GM23338 (cell line): ENCODE data around the gene FOXI1. TPM values are rescaled to one million over a fixed set of nuclear protein-coding genes. Genes with fewer than 3 reads are reported as not detected.

ENCODE experiments used
- ATAC-seq: fragments of 200-7000 bp; cut with Tn5 transposase; 3 replicates; pipeline ENCODE4 v1.9.1; 2020
- DNase-seq: peaks from one replicate; pipeline ENCODE4 v3.0.0-alpha.2; 2015; ENCODE audit warnings: low spot score
- H2AFZ ChIP-seq: fragments of 200-600 bp; sonication (generic); 2 replicates; pipeline ENCODE4 v1.8.0; 2016; ENCODE audit warnings: antibody characterized with exemption, mild to moderate bottlenecking, moderate library complexity
- H3F3A ChIP-seq: fragments of 200-600 bp; sonication (generic); replicated peaks from 2 replicates; pipeline ENCODE4 v1.8.0; 2017; ENCODE audit warnings: antibody characterized with exemption, mixed run types, low read depth
- H3K27ac ChIP-seq: fragments of 200-600 bp; sonication (generic); 2 replicates; pipeline ENCODE4 v1.6.1; 2016; ENCODE audit warnings: low read depth
- H3K27me3 ChIP-seq: fragments of 200-600 bp; sonication (generic); 2 replicates; pipeline ENCODE4 v1.8.0; 2016; ENCODE audit warnings: mild to moderate bottlenecking, mixed run types, moderate library complexity; ENCODE audit not compliant: insufficient read depth
- H3K36me3 ChIP-seq: fragments of 200-600 bp; sonication (generic); 2 replicates; pipeline ENCODE4 v1.8.0; 2016; ENCODE audit warnings: mild to moderate bottlenecking; ENCODE audit not compliant: insufficient read depth
- H3K4me1 ChIP-seq: fragments of 200-600 bp; sonication (generic); 2 replicates; pipeline ENCODE4 v1.8.0; 2016; ENCODE audit warnings: mild to moderate bottlenecking, moderate library complexity; ENCODE audit not compliant: insufficient read depth
- H3K4me2 ChIP-seq: fragments of 200-600 bp; sonication (generic); 2 replicates; pipeline ENCODE4 v1.7.1; 2017; ENCODE audit warnings: mixed run types
- H3K4me3 ChIP-seq: fragments of 200-600 bp; sonication (generic); 2 replicates; pipeline ENCODE4 v1.6.1; 2016; ENCODE audit warnings: mixed run types
- H3K79me2 ChIP-seq: fragments of 200-600 bp; sonication (generic); replicated peaks from 2 replicates; pipeline ENCODE4 v1.8.0; 2017; ENCODE audit warnings: mild to moderate bottlenecking; ENCODE audit not compliant: insufficient read depth
- H3K9me2 ChIP-seq: fragments of 200-600 bp; sonication (generic); 2 replicates; pipeline ENCODE4 v1.8.0; 2017; ENCODE audit not compliant: insufficient read depth
- H4K20me1 ChIP-seq: fragments of 200-600 bp; sonication (generic); replicated peaks from 2 replicates; pipeline ENCODE4 v1.8.0; 2017; ENCODE audit warnings: mild to moderate bottlenecking; ENCODE audit not compliant: insufficient read depth
- H3K27ac Mint-ChIP-seq: 2 replicates; pipeline ENCODE4 v1.8.0; 2020; ENCODE audit warnings: inconsistent platforms, mild to moderate bottlenecking, moderate library complexity, mixed read lengths
- H3K27me3 Mint-ChIP-seq: 3 replicates; pipeline ENCODE4 v1.8.0; 2022; ENCODE audit warnings: low read depth, mild to moderate bottlenecking, moderate library complexity, mixed read lengths, inconsistent platforms; ENCODE audit not compliant: insufficient read depth, poor library complexity
- H3K36me3 Mint-ChIP-seq: 3 replicates; pipeline ENCODE4 v1.8.0; 2021; ENCODE audit warnings: low read depth, mild to moderate bottlenecking, inconsistent platforms, moderate library complexity, mixed read lengths
- H3K4me1 Mint-ChIP-seq: 3 replicates; pipeline ENCODE4 v1.8.0; 2020; ENCODE audit warnings: mild to moderate bottlenecking, inconsistent platforms, mixed read lengths
- H3K4me3 Mint-ChIP-seq: 3 replicates; pipeline ENCODE4 v1.8.0; 2021; ENCODE audit warnings: moderate library complexity, mild to moderate bottlenecking, inconsistent platforms, mixed read lengths
- H3K9me3 Mint-ChIP-seq: 3 replicates; pipeline ENCODE4 v1.8.0; 2020; ENCODE audit warnings: moderate library complexity, mild to moderate bottlenecking, inconsistent platforms, mixed read lengths
- CREB1 ChIP-seq: fragments of 250-450 bp; sonication (Bioruptor Pico); IDR thresholded peaks from 2 replicates; pipeline ENCODE4 v1.5.0; 2020; ENCODE audit warnings: low read depth, mild to moderate bottlenecking, moderate library complexity
- CTCF ChIP-seq, 2 experiments: fragments of 200-600 bp in 1 of 2; sonication (generic) in 1 of 2; conservative IDR thresholded peaks; 2 replicates each; pipeline versions ENCODE4 v1.5.1 to v1.6.1; 2016 to 2017; ENCODE audit warnings: antibody characterized with exemption in 2 of 2, low read depth in 2 of 2, mild to moderate bottlenecking in 2 of 2, moderate library complexity in 1 of 2
- ETS1 ChIP-seq: IDR thresholded peaks from 2 replicates; pipeline ENCODE4 v1.6.1; 2016; ENCODE audit warnings: antibody characterized with exemption
- EZH2 ChIP-seq: fragments of 200-600 bp; sonication (generic); IDR thresholded peaks from one replicate; pipeline ENCODE4 v1.8.0; 2017; ENCODE audit warnings: antibody characterized with exemption, mild to moderate bottlenecking, low read depth; ENCODE audit not compliant: unreplicated experiment
- EZH2phosphoT487 ChIP-seq: fragments of 200-600 bp; sonication (generic); IDR thresholded peaks from one replicate; pipeline ENCODE4 v1.8.1; 2018; ENCODE audit warnings: antibody characterized with exemption; ENCODE audit not compliant: unreplicated experiment
- JUNB ChIP-seq: IDR thresholded peaks from one replicate; pipeline ENCODE4 v1.6.1; 2016; ENCODE audit warnings: antibody characterized with exemption; ENCODE audit not compliant: unreplicated experiment
- POLR2AphosphoS5 ChIP-seq: IDR thresholded peaks from 2 replicates; pipeline ENCODE4 v1.6.1; 2016; ENCODE audit warnings: antibody characterized with exemption, low read depth
- REST ChIP-seq: IDR thresholded peaks from one replicate; pipeline ENCODE4 v1.6.1; 2018; ENCODE audit warnings: antibody characterized with exemption; ENCODE audit not compliant: unreplicated experiment
- STAT1 ChIP-seq: IDR thresholded peaks from one replicate; pipeline ENCODE4 v1.6.1; 2016; ENCODE audit warnings: antibody characterized with exemption; ENCODE audit not compliant: unreplicated experiment
- ZNF114 ChIP-seq: fragments of 250-450 bp; sonication (Bioruptor Pico); IDR thresholded peaks from 2 replicates; pipeline ENCODE4 v1.5.0; 2020; ENCODE audit warnings: mild to moderate bottlenecking, moderate library complexity
- ZNF331 ChIP-seq: fragments of 250-450 bp; sonication (Bioruptor Pico); IDR thresholded peaks from 2 replicates; pipeline ENCODE4 v1.5.0; 2020; ENCODE audit warnings: low read depth, mild to moderate bottlenecking, moderate library complexity
- polyA plus RNA-seq: library from polyadenylated mRNA; unstranded; fragments of >200 nt; fragmentation: Nextera tagmentation; extraction: Ambion mirVana; gene quantifications from 2 replicates; pipeline ENCODE4 v1.2.1, GENCODE V29; 2016
- total RNA-seq: library from RNA; depleted of rRNA; stranded (reverse); fragments of >200 nt; shearing (Covaris generic); gene quantifications from 2 replicates; pipeline ENCODE4 v1.2.3, GENCODE V29; 2014

Gene FOXI1
- total and polyA plus RNA-seq, 2 experiments from 2014 or later: not detected

GRCh38 chr5:170149206-170149515, 43.5 kb downstream of the FOXI1 start:
- no peak overlapping the region for H3K4me3 Mint-ChIP-seq
- H3K4me3 ChIP-seq: no peak overlapping the region
- DNase-seq: no peak

DNA sequence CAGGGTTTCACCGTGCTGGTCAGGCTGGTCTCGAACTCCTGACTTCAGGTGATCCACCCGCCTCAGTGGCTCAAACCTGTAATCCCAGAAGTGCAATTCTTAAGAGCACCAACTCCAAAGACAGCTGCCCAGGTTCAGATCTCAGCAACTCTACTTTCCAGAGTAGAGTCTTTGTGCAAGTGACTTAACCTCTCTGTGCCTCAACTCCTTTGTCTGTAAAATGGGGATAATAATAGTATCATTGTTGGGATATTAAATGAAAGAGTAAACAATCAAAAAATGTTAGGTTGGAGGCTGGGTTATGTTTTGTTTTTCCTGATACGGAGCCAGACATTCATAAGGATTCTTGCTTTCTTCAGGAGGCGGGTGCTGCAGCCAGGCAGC, 45.0 kb downstream of the FOXI1 start:
- no peaks in the 10 kb centered on the region for H3F3A ChIP-seq
- no peak overlapping the region for H3K4me3 ChIP-seq
- no peaks in the 10 kb centered on the region for H3K9me2 ChIP-seq
- no peaks in the 10 kb centered on the region for H3K79me2 ChIP-seq
- peak overlapping the region; percentile 73 for H3K27ac Mint-ChIP-seq
- H3K4me3 Mint-ChIP-seq: no peak overlapping the region
- H3K27me3 ChIP-seq: no peaks in the 10 kb centered on the region
- H3K4me1 Mint-ChIP-seq: peaks cover 17% of the 10 kb centered on the region
- peaks cover 8% of the 10 kb centered on the region for H3K4me1 ChIP-seq
- no peaks in the 10 kb centered on the region; the same call in 2 of the 3 replicates for H3K9me3 Mint-ChIP-seq
- no peak overlapping the region for H3K27ac ChIP-seq
- no peaks in the 10 kb centered on the region for H3K36me3 ChIP-seq
- DNase-seq: no peak
- no peak for TF ChIP-seq CREB1 (CRISPR knock-in tag)
- no peak for TF ChIP-seq ZNF331 (CRISPR knock-in tag)
- no peak for TF ChIP-seq JUNB
- no peak for TF ChIP-seq EZH2
- TF ChIP-seq EZH2phosphoT487: no peak
- no peak for TF ChIP-seq CTCF (conservative IDR thresholded peaks at IDR 0.05; ENCODE audit: low read depth in 2 of 2)
- TF ChIP-seq REST: no peak
- no peak for TF ChIP-seq ETS1
- no peak for ATAC-seq
- H2AFZ ChIP-seq: no peak overlapping the region
- no peaks in the 10 kb centered on the region for H3K36me3 Mint-ChIP-seq
- H3K4me2 ChIP-seq: no peak overlapping the region
- peaks cover 4% of the 10 kb centered on the region for H3K27me3 Mint-ChIP-seq
- H4K20me1 ChIP-seq: no peaks in the 10 kb centered on the region

More at GRCh38 chr5:170149206-170149515, 43.5 kb downstream of the FOXI1 start:
- Histone ChIP-seq H3K27ac (no peak overlapping the region), H3K79me2 (no peaks in the 10 kb centered on the region), H3K27me3 (no peaks in the 10 kb centered on the region), H3K4me1 (peaks cover 8% of the 10 kb centered on the region), H3K4me2 (no peak overlapping the region), H4K20me1 (no peaks in the 10 kb centered on the region), H3F3A (no peaks in the 10 kb centered on the region), H3K36me3 (no peaks in the 10 kb centered on the region), H2AFZ (peak overlapping the region; percentile 66; the same call in 1 of the 2 replicates), H3K9me2 (no peaks in the 10 kb centered on the region)
- TF ChIP-seq POLR2AphosphoS5 (no peak), CTCF (conservative IDR thresholded peaks at IDR 0.05; ENCODE audit: low read depth in 2 of 2) (no peak), STAT1 (no peak), ZNF114 (no peak), EZH2phosphoT487 (no peak), ETS1 (no peak)
- Mint-ChIP-seq H3K27ac (no peak overlapping the region), H3K4me1 (peaks cover 9% of the 10 kb centered on the region; the same call in 2 of the 3 replicates), H3K36me3 (no peaks in the 10 kb centered on the region), H3K27me3 (peaks cover 4% of the 10 kb centered on the region), H3K9me3 (no peaks in the 10 kb centered on the region; the same call in 2 of the 3 replicates)
- no peak for ATAC-seq
